HEK293 (cell line): ENCODE results near the gene CTCF.

Source experiments
- CTCF ChIA-PET: fragments of 350-600 bp; formaldehyde crosslinking; extraction: SDS; loops from one replicate; lab custom pipeline; 2021; ENCODE audit warnings: antibody characterized with exemption; lab: Yijun Ruan, JAX
- POLR2A ChIA-PET: fragments of 300-600 bp; formaldehyde crosslinking; extraction: SDS; loops from one replicate; lab custom pipeline; 2020; ENCODE audit warnings: antibody characterized with exemption, inconsistent platforms; lab: Yijun Ruan, JAX
- H3K27ac ChIP-seq: fragments of 200-500 bp; sonication (Bioruptor generic); 2 replicates; pipeline ENCODE4 v1.5.1; 2014; ENCODE audit warnings: low read depth, low read length, control low read depth, inconsistent platforms; ENCODE audit errors: extremely low read depth
- H3K36me3 ChIP-seq, 2 experiments: fragments of 200-500 bp in 1 of 2; sonication (Bioruptor generic) in 1 of 2; 1 replicate in 1 of 2; 2 replicates in 1 of 2; pipeline ENCODE4 v1.5.1; 2014 to 2017; ENCODE audit warnings: inconsistent platforms in 2 of 2, low read length in 2 of 2; ENCODE audit not compliant: control insufficient read depth in 2 of 2, insufficient read depth in 1 of 2
- H3K4me1 ChIP-seq: fragments of 200-500 bp; sonication (Bioruptor generic); 2 replicates; pipeline ENCODE4 v1.5.1; 2014; ENCODE audit warnings: mild to moderate bottlenecking, low read length, inconsistent platforms; ENCODE audit not compliant: control insufficient read depth, insufficient read depth
- H3K4me3 ChIP-seq: 2 replicates; pipeline ENCODE4 v1.5.1; 2011; ENCODE audit warnings: low read depth, mild to moderate bottlenecking, control low read depth, low read length, moderate library complexity
- H3K9me3 ChIP-seq: fragments of 200-500 bp; sonication (Bioruptor generic); 2 replicates; pipeline ENCODE4 v1.5.1; 2014; ENCODE audit warnings: low read depth, low read length, inconsistent platforms; ENCODE audit not compliant: control insufficient read depth, insufficient read depth
- GLIS2 ChIP-seq: fragments of 450-650 bp; formaldehyde crosslinking; IDR thresholded peaks from 2 replicates; pipeline ENCODE4 v1.5.1; 2016; ENCODE audit warnings: missing biosample characterization, missing genetic modification characterization
- HIC1 ChIP-seq: fragments of 450-650 bp; formaldehyde crosslinking; IDR thresholded peaks from 2 replicates; pipeline ENCODE4 v1.5.1; 2016; ENCODE audit warnings: missing biosample characterization, missing genetic modification characterization
- KLF7 ChIP-seq: fragments of 450-650 bp; formaldehyde crosslinking; IDR thresholded peaks from 2 replicates; pipeline ENCODE4 v1.5.1; 2016; ENCODE audit warnings: missing biosample characterization, missing genetic modification characterization, borderline replicate concordance
- MEIS1 ChIP-seq: sonication (generic); formaldehyde crosslinking; IDR thresholded peaks from 2 replicates; pipeline ENCODE4 v1.8.1; 2022; ENCODE audit warnings: missing genetic modification reagents, mild to moderate bottlenecking, borderline replicate concordance
- PATZ1 ChIP-seq: fragments of 450-650 bp; formaldehyde crosslinking; IDR thresholded peaks from 2 replicates; pipeline ENCODE4 v1.5.1; 2016; ENCODE audit warnings: missing biosample characterization, missing genetic modification characterization
- SETDB1 ChIP-seq: IDR thresholded peaks from one replicate; pipeline ENCODE4 v1.6.1; 2017; ENCODE audit warnings: mild to moderate bottlenecking, low read length, moderate library complexity, mixed read lengths; ENCODE audit not compliant: insufficient read length
- TRIM28 ChIP-seq: IDR thresholded peaks from 2 replicates; pipeline ENCODE4 v1.6.1; 2011; ENCODE audit warnings: low read length, control low read depth, borderline replicate concordance
- ZFP69B ChIP-seq: fragments of 450-650 bp; formaldehyde crosslinking; IDR thresholded peaks from 2 replicates; pipeline ENCODE4 v1.5.1; 2016; ENCODE audit warnings: missing biosample characterization, missing genetic modification characterization
- ZNF2 ChIP-seq: fragments of 450-650 bp; formaldehyde crosslinking; IDR thresholded peaks from 2 replicates; pipeline ENCODE4 v1.5.1; 2016; ENCODE audit warnings: missing biosample characterization, missing genetic modification characterization
- ZNF214 ChIP-seq: fragments of 450-650 bp; formaldehyde crosslinking; IDR thresholded peaks from 2 replicates; pipeline ENCODE4 v1.5.1; 2017; ENCODE audit warnings: missing biosample characterization, mild to moderate bottlenecking, missing genetic modification characterization, borderline replicate concordance
- ZNF311 ChIP-seq: fragments of 450-650 bp; formaldehyde crosslinking; IDR thresholded peaks from 2 replicates; pipeline ENCODE4 v1.5.1; 2017; ENCODE audit warnings: missing biosample characterization, missing genetic modification characterization, borderline replicate concordance
- ZNF335 ChIP-seq: fragments of 450-650 bp; formaldehyde crosslinking; conservative IDR thresholded peaks from 2 replicates; pipeline ENCODE4 v1.5.1; 2016; ENCODE audit warnings: missing biosample characterization, missing genetic modification characterization
- ZNF394 ChIP-seq: fragments of 450-650 bp; formaldehyde crosslinking; IDR thresholded peaks from 2 replicates; pipeline ENCODE4 v1.5.1; 2016; ENCODE audit warnings: missing biosample characterization, missing genetic modification characterization, mild to moderate bottlenecking, moderate library complexity, borderline replicate concordance
- ZNF510 ChIP-seq: fragments of 450-650 bp; formaldehyde crosslinking; IDR thresholded peaks from 2 replicates; pipeline ENCODE4 v1.5.1; 2018; ENCODE audit warnings: mild to moderate bottlenecking, missing genetic modification characterization, missing biosample characterization; ENCODE audit not compliant: insufficient replicate concordance
- ZNF580 ChIP-seq: fragments of 450-650 bp; formaldehyde crosslinking; IDR thresholded peaks from 2 replicates; pipeline ENCODE4 v1.5.1; 2016; ENCODE audit warnings: missing biosample characterization, missing genetic modification characterization
- ZNF660 ChIP-seq: fragments of 450-650 bp; IDR thresholded peaks from 2 replicates; pipeline ENCODE4 v1.5.1; 2018; ENCODE audit warnings: missing biosample characterization, mild to moderate bottlenecking, missing genetic modification characterization
- ZNF768 ChIP-seq: fragments of 450-650 bp; formaldehyde crosslinking; IDR thresholded peaks from 2 replicates; pipeline ENCODE4 v1.5.1; 2018; ENCODE audit warnings: missing biosample characterization, mild to moderate bottlenecking, missing genetic modification characterization
- ZNF785 ChIP-seq: fragments of 450-650 bp; formaldehyde crosslinking; IDR thresholded peaks from 2 replicates; pipeline ENCODE4 v1.5.1; 2016; ENCODE audit warnings: missing biosample characterization, missing genetic modification characterization
- ZSCAN23 ChIP-seq: fragments of 450-650 bp; formaldehyde crosslinking; IDR thresholded peaks from 2 replicates; pipeline ENCODE4 v1.5.1; 2016; ENCODE audit warnings: missing biosample characterization, missing genetic modification characterization
- TF ChIP-seq, protein P1 (sequence below): fragments of 450-650 bp; formaldehyde crosslinking; IDR thresholded peaks from 2 replicates; pipeline ENCODE4 v1.5.1; 2017; ENCODE audit warnings: missing biosample characterization, missing genetic modification characterization
- TF ChIP-seq, protein P2 (sequence below): sonication (generic); formaldehyde crosslinking; IDR thresholded peaks from 2 replicates; pipeline ENCODE4 v1.8.1; 2022; ENCODE audit warnings: mild to moderate bottlenecking, moderate library complexity, missing genetic modification reagents
- TF ChIP-seq, protein P3 (sequence below): fragments of 450-650 bp; formaldehyde crosslinking; IDR thresholded peaks from 2 replicates; pipeline ENCODE4 v1.5.1; 2016; ENCODE audit warnings: missing biosample characterization, missing genetic modification characterization, low read depth
- TF ChIP-seq, protein P4 (sequence below): fragments of 450-650 bp; formaldehyde crosslinking; IDR thresholded peaks from 2 replicates; pipeline ENCODE4 v1.5.1; 2016; ENCODE audit warnings: missing biosample characterization, missing genetic modification characterization

The CTCF gene

DNA sequence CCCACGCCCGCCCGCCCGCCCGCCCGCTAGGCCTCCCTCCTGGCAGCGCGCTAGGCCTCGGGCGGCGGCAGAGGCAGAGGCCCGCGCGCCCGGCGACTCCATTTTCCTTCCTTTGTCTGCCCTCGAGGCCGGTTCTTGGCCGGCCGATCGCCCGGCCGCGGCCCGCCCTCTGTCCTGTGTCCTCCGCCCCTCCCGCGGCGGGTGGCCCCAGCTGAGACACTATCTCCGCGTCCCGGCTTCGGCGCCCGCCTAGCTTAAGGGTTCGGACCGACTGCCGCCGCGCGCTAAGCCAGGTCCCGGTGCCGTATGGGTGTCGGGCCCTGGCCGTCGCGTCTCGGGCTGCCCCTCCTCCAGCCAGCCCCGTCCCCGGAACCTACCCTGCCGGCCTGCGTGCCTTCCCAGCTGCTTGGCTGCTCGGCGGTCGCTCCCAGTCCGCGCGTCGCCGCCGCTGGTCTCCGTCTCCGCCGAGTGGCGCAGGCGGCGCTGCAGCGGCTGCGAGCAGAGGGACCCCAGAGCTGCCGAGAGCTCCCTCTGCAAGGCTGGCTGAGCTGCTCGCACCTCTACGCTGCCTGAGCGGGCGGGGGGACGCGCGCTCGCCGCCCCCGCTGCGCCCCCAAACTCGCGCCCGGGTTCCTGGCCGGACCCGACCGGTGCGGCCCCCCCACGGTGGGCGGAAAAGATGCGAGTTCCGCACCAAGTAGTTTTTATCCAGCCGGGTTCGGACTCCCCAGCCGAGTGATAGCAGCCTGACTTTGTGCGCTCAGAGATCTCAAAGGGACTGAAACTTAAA, 787 bp downstream of the CTCF start:
- H3K9me3 ChIP-seq: no peaks in the 10 kb centered on the region
- CTCF ChIA-PET: interaction anchor here (0.7 to 3.0 kb wide), 7 partner anchors 16 to 82 kb away, joined by 3 to 21 read pairs (median 4); partner anchors contain the start of gene CARMIL2
- no peaks in the 10 kb centered on the region for H3K36me3 ChIP-seq
- peak overlapping the region; percentile 100 for H3K27ac ChIP-seq
- H3K4me1 ChIP-seq: peaks cover 9% of the 10 kb centered on the region; the same call in 1 of the 2 replicates
- POLR2A ChIA-PET: interaction anchor here (1.1 to 2.7 kb wide), 15 partner anchors 10 to 372 kb away, joined by 4 to 31 read pairs (median 6); partner anchors contain the start of genes ACD, ATP6V0D1, CARMIL2 and GFOD2
- H3K4me3 ChIP-seq: peak overlapping the region; percentile 98
- TF ChIP-seq, protein P1, sequence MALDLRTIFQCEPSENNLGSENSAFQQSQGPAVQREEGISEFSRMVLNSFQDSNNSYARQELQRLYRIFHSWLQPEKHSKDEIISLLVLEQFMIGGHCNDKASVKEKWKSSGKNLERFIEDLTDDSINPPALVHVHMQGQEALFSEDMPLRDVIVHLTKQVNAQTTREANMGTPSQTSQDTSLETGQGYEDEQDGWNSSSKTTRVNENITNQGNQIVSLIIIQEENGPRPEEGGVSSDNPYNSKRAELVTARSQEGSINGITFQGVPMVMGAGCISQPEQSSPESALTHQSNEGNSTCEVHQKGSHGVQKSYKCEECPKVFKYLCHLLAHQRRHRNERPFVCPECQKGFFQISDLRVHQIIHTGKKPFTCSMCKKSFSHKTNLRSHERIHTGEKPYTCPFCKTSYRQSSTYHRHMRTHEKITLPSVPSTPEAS (tag by site-specific recombination): no peak
- TF ChIP-seq, protein P2, sequence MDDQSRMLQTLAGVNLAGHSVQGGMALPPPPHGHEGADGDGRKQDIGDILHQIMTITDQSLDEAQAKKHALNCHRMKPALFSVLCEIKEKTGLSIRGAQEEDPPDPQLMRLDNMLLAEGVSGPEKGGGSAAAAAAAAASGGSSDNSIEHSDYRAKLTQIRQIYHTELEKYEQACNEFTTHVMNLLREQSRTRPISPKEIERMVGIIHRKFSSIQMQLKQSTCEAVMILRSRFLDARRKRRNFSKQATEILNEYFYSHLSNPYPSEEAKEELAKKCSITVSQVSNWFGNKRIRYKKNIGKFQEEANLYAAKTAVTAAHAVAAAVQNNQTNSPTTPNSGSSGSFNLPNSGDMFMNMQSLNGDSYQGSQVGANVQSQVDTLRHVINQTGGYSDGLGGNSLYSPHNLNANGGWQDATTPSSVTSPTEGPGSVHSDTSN (CRISPR knock-in tag): peak; percentile 57
- TF ChIP-seq ZNF768 (tag by site-specific recombination): no peak
- TF ChIP-seq ZNF394 (tag by site-specific recombination): no peak
- TF ChIP-seq ZNF660: 0 out of 2 replicates have a peak, but pooled peaks have one; percentile 57
- TF ChIP-seq ZNF785: 0 out of 2 replicates have a peak, but pooled peaks have one; percentile 38
- TF ChIP-seq, protein P3, sequence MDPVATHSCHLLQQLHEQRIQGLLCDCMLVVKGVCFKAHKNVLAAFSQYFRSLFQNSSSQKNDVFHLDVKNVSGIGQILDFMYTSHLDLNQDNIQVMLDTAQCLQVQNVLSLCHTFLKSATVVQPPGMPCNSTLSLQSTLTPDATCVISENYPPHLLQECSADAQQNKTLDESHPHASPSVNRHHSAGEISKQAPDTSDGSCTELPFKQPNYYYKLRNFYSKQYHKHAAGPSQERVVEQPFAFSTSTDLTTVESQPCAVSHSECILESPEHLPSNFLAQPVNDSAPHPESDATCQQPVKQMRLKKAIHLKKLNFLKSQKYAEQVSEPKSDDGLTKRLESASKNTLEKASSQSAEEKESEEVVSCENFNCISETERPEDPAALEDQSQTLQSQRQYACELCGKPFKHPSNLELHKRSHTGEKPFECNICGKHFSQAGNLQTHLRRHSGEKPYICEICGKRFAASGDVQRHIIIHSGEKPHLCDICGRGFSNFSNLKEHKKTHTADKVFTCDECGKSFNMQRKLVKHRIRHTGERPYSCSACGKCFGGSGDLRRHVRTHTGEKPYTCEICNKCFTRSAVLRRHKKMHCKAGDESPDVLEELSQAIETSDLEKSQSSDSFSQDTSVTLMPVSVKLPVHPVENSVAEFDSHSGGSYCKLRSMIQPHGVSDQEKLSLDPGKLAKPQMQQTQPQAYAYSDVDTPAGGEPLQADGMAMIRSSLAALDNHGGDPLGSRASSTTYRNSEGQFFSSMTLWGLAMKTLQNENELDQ (tag by site-specific recombination): no peak
- no peak for TF ChIP-seq ZFP69B (tag by site-specific recombination)
- peak; percentile 61; the same call in 1 of the 2 replicates for TF ChIP-seq ZNF2
- peak; percentile 80 for TF ChIP-seq ZNF335
- no peak for TF ChIP-seq SETDB1
- no peak for TF ChIP-seq HIC1
- TF ChIP-seq PATZ1 (tag by site-specific recombination): peak; percentile 57
- TF ChIP-seq ZNF311 (tag by site-specific recombination): no peak
- TF ChIP-seq KLF7: peak; percentile 40; the same call in 1 of the 2 replicates
- no peak for TF ChIP-seq ZSCAN23 (tag by site-specific recombination)
- TF ChIP-seq TRIM28: no peak
- no peak for TF ChIP-seq MEIS1 (CRISPR knock-in tag)
- TF ChIP-seq, protein P4, sequence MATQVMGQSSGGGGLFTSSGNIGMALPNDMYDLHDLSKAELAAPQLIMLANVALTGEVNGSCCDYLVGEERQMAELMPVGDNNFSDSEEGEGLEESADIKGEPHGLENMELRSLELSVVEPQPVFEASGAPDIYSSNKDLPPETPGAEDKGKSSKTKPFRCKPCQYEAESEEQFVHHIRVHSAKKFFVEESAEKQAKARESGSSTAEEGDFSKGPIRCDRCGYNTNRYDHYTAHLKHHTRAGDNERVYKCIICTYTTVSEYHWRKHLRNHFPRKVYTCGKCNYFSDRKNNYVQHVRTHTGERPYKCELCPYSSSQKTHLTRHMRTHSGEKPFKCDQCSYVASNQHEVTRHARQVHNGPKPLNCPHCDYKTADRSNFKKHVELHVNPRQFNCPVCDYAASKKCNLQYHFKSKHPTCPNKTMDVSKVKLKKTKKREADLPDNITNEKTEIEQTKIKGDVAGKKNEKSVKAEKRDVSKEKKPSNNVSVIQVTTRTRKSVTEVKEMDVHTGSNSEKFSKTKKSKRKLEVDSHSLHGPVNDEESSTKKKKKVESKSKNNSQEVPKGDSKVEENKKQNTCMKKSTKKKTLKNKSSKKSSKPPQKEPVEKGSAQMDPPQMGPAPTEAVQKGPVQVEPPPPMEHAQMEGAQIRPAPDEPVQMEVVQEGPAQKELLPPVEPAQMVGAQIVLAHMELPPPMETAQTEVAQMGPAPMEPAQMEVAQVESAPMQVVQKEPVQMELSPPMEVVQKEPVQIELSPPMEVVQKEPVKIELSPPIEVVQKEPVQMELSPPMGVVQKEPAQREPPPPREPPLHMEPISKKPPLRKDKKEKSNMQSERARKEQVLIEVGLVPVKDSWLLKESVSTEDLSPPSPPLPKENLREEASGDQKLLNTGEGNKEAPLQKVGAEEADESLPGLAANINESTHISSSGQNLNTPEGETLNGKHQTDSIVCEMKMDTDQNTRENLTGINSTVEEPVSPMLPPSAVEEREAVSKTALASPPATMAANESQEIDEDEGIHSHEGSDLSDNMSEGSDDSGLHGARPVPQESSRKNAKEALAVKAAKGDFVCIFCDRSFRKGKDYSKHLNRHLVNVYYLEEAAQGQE (tag by site-specific recombination): no peak
- no peak for TF ChIP-seq ZNF510 (tag by site-specific recombination)
- TF ChIP-seq ZNF214: no peak
- TF ChIP-seq ZNF580 (tag by site-specific recombination): peak; percentile 44; the same call in 1 of the 2 replicates
- TF ChIP-seq GLIS2 (tag by site-specific recombination): peak; percentile 37; the same call in 1 of the 2 replicates
